HEK293T (cell line): ENCODE measurements around the gene GYPC.

Experiments used
- ARNT ChIP-seq: fragments of 450-650 bp; IDR thresholded peaks from 2 replicates; pipeline ENCODE4 v1.6.1; 2017; ENCODE audit warnings: mild to moderate bottlenecking
- BHLHE40 ChIP-seq: fragments of 450-650 bp; IDR thresholded peaks from 2 replicates; pipeline ENCODE4 v1.6.1; 2016; ENCODE audit warnings: mild to moderate bottlenecking, moderate library complexity, borderline replicate concordance
- CTBP1 ChIP-seq: fragments of 450-650 bp; IDR thresholded peaks from 2 replicates; pipeline ENCODE4 v1.6.1; 2016; ENCODE audit warnings: borderline replicate concordance
- ELF4 ChIP-seq: fragments of 450-650 bp; IDR thresholded peaks from 2 replicates; pipeline ENCODE4 v1.6.1; 2017; ENCODE audit warnings: antibody characterized with exemption
- FOXA1 ChIP-seq: fragments of 450-650 bp; IDR thresholded peaks from 2 replicates; pipeline ENCODE4 v1.6.1; 2016; ENCODE audit warnings: mild to moderate bottlenecking
- FOXK2 ChIP-seq: fragments of 450-650 bp; IDR thresholded peaks from 2 replicates; pipeline ENCODE4 v1.6.1; 2016; ENCODE audit warnings: mild to moderate bottlenecking
- HDGF ChIP-seq: fragments of 450-650 bp; IDR thresholded peaks from 2 replicates; pipeline ENCODE4 v1.6.1; 2017; ENCODE audit warnings: antibody characterized with exemption, borderline replicate concordance
- LEF1 ChIP-seq: fragments of 450-650 bp; IDR thresholded peaks from 2 replicates; pipeline ENCODE4 v1.6.1; 2017; ENCODE audit warnings: mild to moderate bottlenecking, borderline replicate concordance
- NFRKB ChIP-seq: fragments of 450-650 bp; IDR thresholded peaks from 2 replicates; pipeline ENCODE4 v1.6.1; 2016; ENCODE audit warnings: mild to moderate bottlenecking, moderate library complexity
- SP1 ChIP-seq: fragments of 450-650 bp; IDR thresholded peaks from 2 replicates; pipeline ENCODE4 v1.6.1; 2017
- SUZ12 ChIP-seq: fragments of 450-650 bp; IDR thresholded peaks from 2 replicates; pipeline ENCODE4 v1.6.1; 2016; ENCODE audit warnings: mild to moderate bottlenecking
- TARDBP ChIP-seq: fragments of 450-650 bp; IDR thresholded peaks from 2 replicates; pipeline ENCODE4 v1.6.1; 2016

DNA sequence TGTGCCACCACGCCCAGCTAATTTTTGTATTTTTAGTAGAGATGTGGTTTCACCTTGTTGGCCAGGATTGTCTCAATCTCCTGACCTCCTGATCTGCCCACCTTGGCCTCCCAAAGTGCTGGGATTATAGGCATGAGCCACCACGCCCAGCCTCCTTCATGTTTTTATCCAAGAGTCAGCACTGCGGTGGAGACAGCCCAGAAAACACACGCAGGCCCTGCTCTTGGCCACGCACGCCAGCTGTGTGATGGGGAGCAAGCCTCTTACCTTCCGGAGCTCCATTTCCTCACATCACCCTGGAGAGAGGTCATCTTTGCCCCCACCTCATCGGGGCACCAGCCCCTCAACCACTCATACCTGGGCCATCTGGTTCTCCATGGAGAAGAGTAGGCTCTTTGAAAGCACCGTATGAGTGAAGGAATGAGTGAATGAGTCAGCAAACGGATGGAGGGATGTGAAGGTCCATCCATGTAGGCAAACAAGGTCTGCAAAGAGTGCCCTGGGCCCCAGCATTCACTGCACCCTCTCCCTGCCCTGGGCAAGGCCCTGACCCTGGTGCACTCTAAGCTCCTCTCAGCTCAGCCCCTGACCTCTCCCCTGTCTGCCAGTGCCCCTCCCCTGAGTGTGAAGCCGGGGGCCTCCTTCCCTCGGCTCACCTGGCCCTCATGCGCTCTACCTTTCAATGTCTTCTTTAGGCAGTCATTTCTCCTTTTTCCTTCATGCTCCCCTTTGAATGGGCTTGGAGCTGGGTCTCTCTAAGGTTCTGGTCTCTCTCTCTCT is 7.4 kb downstream of the GYPC start:
- TF ChIP-seq ARNT (no peak), ELF4 (no peak), SUZ12 (no peak), BHLHE40 (no peak), LEF1 (no peak), FOXK2 (no peak), TARDBP (no peak), HDGF (no peak), FOXA1 (no peak), CTBP1 (no peak), SP1 (no peak), NFRKB (no peak)
